GM12878 (cell line): ENCODE measurements around the gene PLXND1. TPM values are rescaled to one million over a fixed set of nuclear protein-coding genes. Genes with fewer than 3 reads are reported as not detected.

Experiments
- CBFB ChIP-seq: IDR thresholded peaks from 2 replicates; pipeline ENCODE4 v1.6.1; 2016; ENCODE audit warnings: antibody characterized with exemption, low read depth
- CREM ChIP-seq: IDR thresholded peaks from 2 replicates; pipeline ENCODE4 v1.6.1; 2014; ENCODE audit warnings: antibody characterized with exemption, low read depth
- ESRRA ChIP-seq: IDR thresholded peaks from 2 replicates; pipeline ENCODE4 v1.6.1; 2012; ENCODE audit warnings: mild to moderate bottlenecking, low read length, improper control_type of control experiment
- MEF2B ChIP-seq: fragments of 450-650 bp; IDR thresholded peaks from 2 replicates; pipeline ENCODE4 v1.6.1; 2018; ENCODE audit warnings: mild to moderate bottlenecking, moderate library complexity; ENCODE audit not compliant: partially characterized antibody, poor library complexity, severe bottlenecking
- PAX5 ChIP-seq: IDR thresholded peaks from 2 replicates; pipeline ENCODE4 v1.6.1; 2011; ENCODE audit warnings: low read depth, low read length, borderline replicate concordance
- PAX8 ChIP-seq: fragments of 450-650 bp; IDR thresholded peaks from 2 replicates; pipeline ENCODE4 v1.6.1; 2017; ENCODE audit warnings: mild to moderate bottlenecking, moderate library complexity
- POLR2A ChIP-seq: IDR thresholded peaks from 2 replicates; pipeline ENCODE4 v1.6.1; 2011; ENCODE audit warnings: low read depth, mild to moderate bottlenecking, low read length
- POU2F2 ChIP-seq: IDR thresholded peaks from 3 replicates; pipeline ENCODE4 v1.6.1; 2011; ENCODE audit warnings: low read depth, mild to moderate bottlenecking, low read length, borderline replicate concordance
- RAD51 ChIP-seq: fragments of 450-650 bp; IDR thresholded peaks from 2 replicates; pipeline ENCODE4 v1.6.1; 2016; ENCODE audit warnings: moderate library complexity, mild to moderate bottlenecking, inconsistent platforms
- RELA ChIP-seq: fragments of 450-650 bp; IDR thresholded peaks from 2 replicates; pipeline ENCODE4 v1.8.0; 2014; ENCODE audit warnings: borderline replicate concordance; ENCODE audit not compliant: partially characterized antibody
- SIN3A ChIP-seq: IDR thresholded peaks from 2 replicates; pipeline ENCODE4 v1.6.1; 2012; ENCODE audit warnings: low read depth, low read length, improper control_type of control experiment
- SMAD5 ChIP-seq: IDR thresholded peaks from 2 replicates; pipeline ENCODE4 v1.6.1; 2016; ENCODE audit warnings: antibody characterized with exemption, low read depth
- TAF1 ChIP-seq: IDR thresholded peaks from 2 replicates; pipeline ENCODE4 v1.6.1; 2011; ENCODE audit warnings: mild to moderate bottlenecking, low read depth, low read length, borderline replicate concordance
- ZBTB33 ChIP-seq: fragments of 450-650 bp; IDR thresholded peaks from 2 replicates; pipeline ENCODE4 v1.6.1; 2017; ENCODE audit warnings: mild to moderate bottlenecking
- polyA plus RNA-seq, 11 experiments: library from polyadenylated mRNA; depleted of rRNA in 4 of 11; unstranded in 6 of 11; stranded (reverse) in 5 of 11; fragments of >200 nt; fragmentation: Nextera tagmentation in 4 of 11; fragmentation: Illumina TruSeq in 1 of 11; extraction: Ambion mirVana in 4 of 11; extraction: Trizol in 1 of 11; gene quantifications; 1 replicate in 1 of 11; 2 replicates in 10 of 11; pipeline versions ENCODE4 v1.2.1 to v1.2.3, GENCODE V29; 2011 to 2016; ENCODE audit warnings: inconsistent platforms in 2 of 11, missing spikeins in 2 of 11, low read depth in 1 of 11
- total RNA-seq, 4 experiments: library from RNA; depleted of rRNA in 3 of 4; stranded (reverse); fragments of >200 nt in 3 of 4; fragmentation: Illumina TruSeq in 1 of 4; extraction: Trizol in 1 of 4; gene quantifications; 2 replicates each; pipeline versions ENCODE4 v1.2.1 to v1.2.3, GENCODE V29; 2013 to 2021
- TF ChIP-seq, protein P1 (sequence below): fragments of 450-650 bp; IDR thresholded peaks from 2 replicates; pipeline ENCODE4 v1.6.1; 2017; ENCODE audit warnings: low read depth, mild to moderate bottlenecking, moderate library complexity

PLXND1 gene
- total and polyA plus RNA-seq, 10 of the 15 experiments (the other 5 are each of a cell fraction or from before 2014, with no cell fraction given): 0.01 to 2.3 (median 0.72) TPM; not detected in 7

GRCh38 chr3:129636082-129636481 lies 29.6 kb upstream of the PLXND1 start (continued):
- no peak for TF ChIP-seq POLR2A
- no peak for TF ChIP-seq CREM
- no peak for TF ChIP-seq CBFB
- TF ChIP-seq, protein P1, sequence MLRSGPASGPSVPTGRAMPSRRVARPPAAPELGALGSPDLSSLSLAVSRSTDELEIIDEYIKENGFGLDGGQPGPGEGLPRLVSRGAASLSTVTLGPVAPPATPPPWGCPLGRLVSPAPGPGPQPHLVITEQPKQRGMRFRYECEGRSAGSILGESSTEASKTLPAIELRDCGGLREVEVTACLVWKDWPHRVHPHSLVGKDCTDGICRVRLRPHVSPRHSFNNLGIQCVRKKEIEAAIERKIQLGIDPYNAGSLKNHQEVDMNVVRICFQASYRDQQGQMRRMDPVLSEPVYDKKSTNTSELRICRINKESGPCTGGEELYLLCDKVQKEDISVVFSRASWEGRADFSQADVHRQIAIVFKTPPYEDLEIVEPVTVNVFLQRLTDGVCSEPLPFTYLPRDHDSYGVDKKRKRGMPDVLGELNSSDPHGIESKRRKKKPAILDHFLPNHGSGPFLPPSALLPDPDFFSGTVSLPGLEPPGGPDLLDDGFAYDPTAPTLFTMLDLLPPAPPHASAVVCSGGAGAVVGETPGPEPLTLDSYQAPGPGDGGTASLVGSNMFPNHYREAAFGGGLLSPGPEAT: no peak
- no peak for TF ChIP-seq ESRRA
- no peak for TF ChIP-seq SMAD5
- no peak for TF ChIP-seq RAD51
- TF ChIP-seq ZBTB33: no peak
- no peak for TF ChIP-seq MEF2B
- no peak for TF ChIP-seq SIN3A
- no peak for TF ChIP-seq PAX8
- no peak for TF ChIP-seq RELA
- no peak for TF ChIP-seq TAF1
- no peak for TF ChIP-seq PAX5
- no peak for TF ChIP-seq POU2F2
